Measurements from ENCODE around the gene C1orf226.

Gene C1orf226, protein sequence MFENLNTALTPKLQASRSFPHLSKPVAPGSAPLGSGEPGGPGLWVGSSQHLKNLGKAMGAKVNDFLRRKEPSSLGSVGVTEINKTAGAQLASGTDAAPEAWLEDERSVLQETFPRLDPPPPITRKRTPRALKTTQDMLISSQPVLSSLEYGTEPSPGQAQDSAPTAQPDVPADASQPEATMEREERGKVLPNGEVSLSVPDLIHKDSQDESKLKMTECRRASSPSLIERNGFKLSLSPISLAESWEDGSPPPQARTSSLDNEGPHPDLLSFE

DNA sequence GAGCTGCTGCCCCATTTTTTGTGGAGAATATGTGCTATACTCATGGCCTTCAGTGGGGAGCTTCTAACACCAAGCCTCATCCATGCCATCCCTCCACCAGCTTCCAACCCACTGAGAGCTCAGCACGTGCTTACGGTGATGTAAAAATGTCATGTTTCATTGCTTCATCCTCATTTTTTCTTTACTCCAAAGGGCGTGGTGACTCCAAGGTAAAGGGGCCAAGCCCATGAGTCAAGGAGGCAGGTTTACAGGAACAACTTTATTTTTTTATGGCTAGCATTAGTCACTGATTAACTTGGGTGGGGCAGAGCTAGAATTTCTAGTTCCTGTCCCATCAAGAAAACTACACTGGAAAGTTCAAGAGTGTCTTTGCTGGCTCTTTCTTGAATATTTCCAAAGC lies at the start of gene C1orf226:
TSS of gene C1orf226 (plus strand) at position 346 of the 400 bp plus-strand sequence. CDS start 174 bp downstream, outside the sequence.
- no peaks in the 10 kb centered on the region for H3K9me3 ChIP-seq (ENCODE audit: control insufficient read depth in 1 of 2, low read length in 2 of 2)
- peak within 1 kb of the TSS; percentile 86 for H3K27ac ChIP-seq (ENCODE audit: low read depth, low read length)
- H3K4me3 ChIP-seq (ENCODE audit: low read depth in 1 of 2, low read length in 2 of 2) = peak within 1 kb of the TSS; percentile 59
- H3K9ac ChIP-seq (ENCODE audit: low read depth in 1 of 2, low read length in 2 of 2) = peak within 1 kb of the TSS; percentile 36 to 52
- H3K27me3 ChIP-seq (ENCODE audit: control insufficient read depth in 1 of 2, insufficient read depth in 2 of 2, low read length in 2 of 2) = no peaks in the 10 kb centered on the region
- peaks cover 23 to 31% of the 10 kb centered on the region in 2 donors for H3K4me1 ChIP-seq (ENCODE audit: control insufficient read depth in 1 of 2, insufficient read depth in 2 of 2, low read length in 2 of 2)
- peaks cover 0 to 12% of the 10 kb centered on the region in 2 donors for H3K36me3 ChIP-seq (ENCODE audit: control insufficient read depth in 1 of 2, insufficient read depth in 2 of 2, low read length in 2 of 2)

GRCh38 chr1:162333991-162334390 lies 47.5 kb upstream of the C1orf226 start:
- Histone ChIP-seq H3K9me3 (ENCODE audit: control insufficient read depth in 1 of 2, low read length in 2 of 2) (no peaks in the 10 kb centered on the region), H3K4me1 (ENCODE audit: control insufficient read depth in 1 of 2, insufficient read depth in 2 of 2, low read length in 2 of 2) (no peaks in the 10 kb centered on the region), H3K9ac (ENCODE audit: low read depth in 1 of 2, low read length in 2 of 2) (no peak overlapping the region), H3K36me3 (ENCODE audit: control insufficient read depth in 1 of 2, insufficient read depth in 2 of 2, low read length in 2 of 2) (no peaks in the 10 kb centered on the region), H3K27ac (ENCODE audit: low read depth, low read length) (no peak overlapping the region), H3K27me3 (ENCODE audit: control insufficient read depth in 1 of 2, insufficient read depth in 2 of 2, low read length in 2 of 2) (no peaks in the 10 kb centered on the region), H3K4me3 (ENCODE audit: low read depth in 1 of 2, low read length in 2 of 2) (no peak overlapping the region)

- Histone ChIP-seq H3K27me3 (ENCODE audit: control insufficient read depth in 1 of 2, insufficient read depth in 2 of 2, low read length in 2 of 2) (no peaks in the 10 kb centered on the region), H3K36me3 (ENCODE audit: control insufficient read depth in 1 of 2, insufficient read depth in 2 of 2, low read length in 2 of 2) (no peaks in the 10 kb centered on the region), H3K4me1 (ENCODE audit: control insufficient read depth in 1 of 2, insufficient read depth in 2 of 2, low read length in 2 of 2) (no peaks in the 10 kb centered on the region), H3K27ac (ENCODE audit: low read depth, low read length) (no peak overlapping the region), H3K4me3 (ENCODE audit: low read depth in 1 of 2, low read length in 2 of 2) (no peak overlapping the region), H3K9me3 (ENCODE audit: control insufficient read depth in 1 of 2, low read length in 2 of 2) (no peaks in the 10 kb centered on the region), H3K9ac (ENCODE audit: low read depth in 1 of 2, low read length in 2 of 2) (no peak overlapping the region)
Observed at GRCh38 chr1:162335126-162335525, 46.4 kb upstream of the C1orf226 start.

DNA sequence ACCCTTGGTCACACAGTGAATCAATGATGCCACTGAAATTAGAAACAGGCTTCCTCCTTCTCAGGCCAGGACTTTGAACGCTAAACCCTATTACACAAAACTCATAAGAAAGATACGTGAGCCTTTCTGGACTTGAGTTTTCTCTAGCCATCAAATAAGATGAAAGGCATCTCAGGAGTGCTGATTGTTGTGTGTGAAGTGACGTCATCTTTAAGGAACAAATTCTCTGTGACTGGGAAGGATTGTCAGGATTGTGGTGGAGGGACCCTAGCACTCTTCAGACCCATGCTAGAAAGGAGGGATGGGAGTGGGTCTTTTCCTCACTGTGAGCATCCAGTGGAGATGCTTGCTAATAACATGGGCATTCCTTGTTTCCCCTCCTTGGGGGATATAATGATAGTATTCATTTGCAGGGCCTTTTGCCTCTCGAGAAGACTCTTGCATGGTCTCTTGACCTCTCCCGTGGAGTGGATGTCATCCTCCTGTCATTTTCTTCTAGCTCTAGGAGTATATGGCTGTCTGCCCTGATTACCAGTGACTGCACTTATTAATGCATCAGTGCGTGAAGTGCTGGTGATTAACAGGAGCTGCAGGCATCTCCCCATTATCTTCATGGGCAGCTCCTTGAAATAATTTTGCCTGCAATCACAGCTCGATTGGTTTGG lies 44.8 kb upstream of the C1orf226 start:
- Histone ChIP-seq H3K36me3 (ENCODE audit: control insufficient read depth in 1 of 2, insufficient read depth in 2 of 2, low read length in 2 of 2) (no peaks in the 10 kb centered on the region), H3K4me3 (ENCODE audit: low read depth in 1 of 2, low read length in 2 of 2) (no peak overlapping the region), H3K27ac (ENCODE audit: low read depth, low read length) (no peak overlapping the region), H3K9me3 (ENCODE audit: control insufficient read depth in 1 of 2, low read length in 2 of 2) (no peaks in the 10 kb centered on the region), H3K9ac (ENCODE audit: low read depth in 1 of 2, low read length in 2 of 2) (no peak overlapping the region), H3K27me3 (ENCODE audit: control insufficient read depth in 1 of 2, insufficient read depth in 2 of 2, low read length in 2 of 2) (no peaks in the 10 kb centered on the region), H3K4me1 (ENCODE audit: control insufficient read depth in 1 of 2, insufficient read depth in 2 of 2, low read length in 2 of 2) (no peaks in the 10 kb centered on the region)

DNA sequence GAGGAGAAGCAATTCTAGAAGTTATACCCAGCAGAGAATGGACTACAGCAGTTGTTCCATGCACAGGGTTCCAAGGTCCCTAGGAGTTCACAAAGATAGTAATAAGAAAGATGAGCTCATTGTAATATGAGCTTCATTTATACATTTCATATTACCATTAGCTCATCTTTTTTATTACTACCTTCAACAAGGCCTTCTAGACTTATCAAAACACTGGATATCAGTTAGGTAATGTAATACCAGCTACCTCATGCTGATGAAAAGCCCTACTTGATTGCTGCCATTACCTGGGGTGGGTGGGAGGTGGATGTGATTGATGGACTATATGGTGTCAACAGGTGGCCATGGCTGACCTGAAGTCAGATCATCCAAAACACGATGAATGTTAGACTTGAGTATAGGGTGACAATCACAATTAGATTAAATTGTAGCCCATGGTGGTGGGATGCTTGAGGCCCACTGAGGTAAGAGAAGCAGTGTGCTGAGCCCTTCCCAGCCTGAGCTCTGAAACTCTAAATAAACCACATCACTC lies 39.0 kb upstream of the C1orf226 start:
- Histone ChIP-seq H3K9ac (ENCODE audit: low read depth in 1 of 2, low read length in 2 of 2) (no peak overlapping the region), H3K27me3 (ENCODE audit: control insufficient read depth in 1 of 2, insufficient read depth in 2 of 2, low read length in 2 of 2) (no peaks in the 10 kb centered on the region), H3K9me3 (ENCODE audit: control insufficient read depth in 1 of 2, low read length in 2 of 2) (no peaks in the 10 kb centered on the region), H3K4me1 (ENCODE audit: control insufficient read depth in 1 of 2, insufficient read depth in 2 of 2, low read length in 2 of 2) (peaks cover 0 to 11% of the 10 kb centered on the region in 2 donors), H3K36me3 (ENCODE audit: control insufficient read depth in 1 of 2, insufficient read depth in 2 of 2, low read length in 2 of 2) (no peaks in the 10 kb centered on the region), H3K4me3 (ENCODE audit: low read depth in 1 of 2, low read length in 2 of 2) (no peak overlapping the region), H3K27ac (ENCODE audit: low read depth, low read length) (no peak overlapping the region)

- H3K27me3 ChIP-seq (ENCODE audit: control insufficient read depth in 1 of 2, insufficient read depth in 2 of 2, low read length in 2 of 2) = no peaks in the 10 kb centered on the region
Observed at GRCh38 chr1:162343470-162343869, 38.1 kb upstream of the C1orf226 start.

GRCh38 chr1:162347281-162347680 lies 34.2 kb upstream of the C1orf226 start:
- no peak overlapping the region for H3K4me3 ChIP-seq (ENCODE audit: low read depth in 1 of 2, low read length in 2 of 2)

More at GRCh38 chr1:162343470-162343869, 38.1 kb upstream of the C1orf226 start:
- H3K9me3 ChIP-seq (ENCODE audit: control insufficient read depth in 1 of 2, low read length in 2 of 2) = no peaks in the 10 kb centered on the region
- no peak overlapping the region for H3K4me3 ChIP-seq (ENCODE audit: low read depth in 1 of 2, low read length in 2 of 2)
- H3K36me3 ChIP-seq (ENCODE audit: control insufficient read depth in 1 of 2, insufficient read depth in 2 of 2, low read length in 2 of 2) = no peaks in the 10 kb centered on the region
- H3K9ac ChIP-seq (ENCODE audit: low read depth in 1 of 2, low read length in 2 of 2) = no peak overlapping the region
- H3K27ac ChIP-seq (ENCODE audit: low read depth, low read length) = no peak overlapping the region
- H3K4me1 ChIP-seq (ENCODE audit: control insufficient read depth in 1 of 2, insufficient read depth in 2 of 2, low read length in 2 of 2) = peaks cover 0 to 14% of the 10 kb centered on the region in 2 donors

GRCh38 chr1:162349635-162350330 lies 31.7 kb upstream of the C1orf226 start:
- Histone ChIP-seq H3K27ac (ENCODE audit: low read depth, low read length) (peak overlapping the region; percentile 11), H3K4me1 (ENCODE audit: control insufficient read depth in 1 of 2, insufficient read depth in 2 of 2, low read length in 2 of 2) (peaks cover 21 to 36% of the 10 kb centered on the region in 2 donors), H3K36me3 (ENCODE audit: control insufficient read depth in 1 of 2, insufficient read depth in 2 of 2, low read length in 2 of 2) (no peaks in the 10 kb centered on the region), H3K9me3 (ENCODE audit: control insufficient read depth in 1 of 2, low read length in 2 of 2) (no peaks in the 10 kb centered on the region), H3K4me3 (ENCODE audit: low read depth in 1 of 2, low read length in 2 of 2) (peak overlapping the region in 1 of 2 donors; percentile 19), H3K27me3 (ENCODE audit: control insufficient read depth in 1 of 2, insufficient read depth in 2 of 2, low read length in 2 of 2) (no peaks in the 10 kb centered on the region), H3K9ac (ENCODE audit: low read depth in 1 of 2, low read length in 2 of 2) (no peak overlapping the region)

More at GRCh38 chr1:162347281-162347680, 34.2 kb upstream of the C1orf226 start:
- Histone ChIP-seq H3K27me3 (ENCODE audit: control insufficient read depth in 1 of 2, insufficient read depth in 2 of 2, low read length in 2 of 2) (no peaks in the 10 kb centered on the region), H3K9me3 (ENCODE audit: control insufficient read depth in 1 of 2, low read length in 2 of 2) (no peaks in the 10 kb centered on the region), H3K27ac (ENCODE audit: low read depth, low read length) (no peak overlapping the region), H3K4me1 (ENCODE audit: control insufficient read depth in 1 of 2, insufficient read depth in 2 of 2, low read length in 2 of 2) (peaks cover 16 to 28% of the 10 kb centered on the region in 2 donors), H3K9ac (ENCODE audit: low read depth in 1 of 2, low read length in 2 of 2) (no peak overlapping the region), H3K36me3 (ENCODE audit: control insufficient read depth in 1 of 2, insufficient read depth in 2 of 2, low read length in 2 of 2) (no peaks in the 10 kb centered on the region)

GRCh38 chr1:162351246-162351842 lies 30.2 kb upstream of the C1orf226 start:
- no peaks in the 10 kb centered on the region for H3K27me3 ChIP-seq (ENCODE audit: control insufficient read depth in 1 of 2, insufficient read depth in 2 of 2, low read length in 2 of 2)
- H3K27ac ChIP-seq (ENCODE audit: low read depth, low read length) = no peak overlapping the region
- no peaks in the 10 kb centered on the region for H3K9me3 ChIP-seq (ENCODE audit: control insufficient read depth in 1 of 2, low read length in 2 of 2)
- H3K36me3 ChIP-seq (ENCODE audit: control insufficient read depth in 1 of 2, insufficient read depth in 2 of 2, low read length in 2 of 2) = peaks cover 0 to 5% of the 10 kb centered on the region in 2 donors
- H3K4me3 ChIP-seq (ENCODE audit: low read depth in 1 of 2, low read length in 2 of 2) = no peak overlapping the region
- peaks cover 21 to 36% of the 10 kb centered on the region in 2 donors for H3K4me1 ChIP-seq (ENCODE audit: control insufficient read depth in 1 of 2, insufficient read depth in 2 of 2, low read length in 2 of 2)
- H3K9ac ChIP-seq (ENCODE audit: low read depth in 1 of 2, low read length in 2 of 2) = no peak overlapping the region
